ENCODE measurements around the gene SAMD14.
A peak's percentile ranks its signal among the peaks of the same experiment; 100 is the strongest.

SAMD14 gene

DNA sequence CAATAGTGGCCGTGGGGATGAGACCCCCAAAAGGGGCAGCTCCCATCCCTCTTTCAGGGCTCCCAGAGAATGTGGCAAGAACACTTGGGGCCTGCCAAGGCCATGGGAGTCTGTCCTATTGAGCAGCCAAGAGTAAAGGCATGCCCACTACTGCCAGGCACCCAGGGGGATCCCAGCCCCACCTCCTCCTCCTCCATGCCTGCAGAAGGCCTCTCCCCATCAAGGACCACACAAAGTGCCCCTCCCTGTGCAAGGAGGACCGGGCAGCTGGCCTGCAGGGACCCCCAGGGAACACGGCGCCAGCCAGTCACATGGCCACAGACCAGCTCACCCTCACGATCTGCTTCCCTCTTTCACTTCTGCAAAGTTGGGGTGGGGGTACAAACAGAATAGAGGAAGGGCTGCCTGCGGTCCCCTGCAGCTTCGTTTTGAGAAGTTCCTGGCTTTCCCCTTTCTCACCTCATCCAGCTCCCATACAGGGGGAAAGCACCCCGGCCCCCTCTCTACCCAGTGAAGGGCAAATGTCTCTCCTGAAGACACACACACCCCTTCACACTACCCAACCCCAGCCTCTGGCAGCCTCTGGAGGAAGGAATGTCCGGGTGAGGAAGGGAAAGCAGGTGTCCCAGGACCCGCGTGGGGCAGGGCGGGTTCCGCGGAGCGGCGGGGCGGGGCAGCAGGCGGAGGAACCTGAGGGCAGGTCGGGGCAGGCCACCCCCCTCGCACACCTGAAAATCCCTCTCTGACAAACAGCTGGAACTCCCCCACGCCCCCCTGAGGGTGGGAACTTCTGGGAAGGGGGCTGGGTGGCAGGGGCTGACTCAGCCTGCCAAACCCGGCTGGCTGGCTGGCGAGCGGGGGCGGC, 18.5 kb upstream of the SAMD14 start:
- peak; percentile 74 to 80 for DNase-seq (ENCODE audit: low read depth in 2 of 2)

DNA sequence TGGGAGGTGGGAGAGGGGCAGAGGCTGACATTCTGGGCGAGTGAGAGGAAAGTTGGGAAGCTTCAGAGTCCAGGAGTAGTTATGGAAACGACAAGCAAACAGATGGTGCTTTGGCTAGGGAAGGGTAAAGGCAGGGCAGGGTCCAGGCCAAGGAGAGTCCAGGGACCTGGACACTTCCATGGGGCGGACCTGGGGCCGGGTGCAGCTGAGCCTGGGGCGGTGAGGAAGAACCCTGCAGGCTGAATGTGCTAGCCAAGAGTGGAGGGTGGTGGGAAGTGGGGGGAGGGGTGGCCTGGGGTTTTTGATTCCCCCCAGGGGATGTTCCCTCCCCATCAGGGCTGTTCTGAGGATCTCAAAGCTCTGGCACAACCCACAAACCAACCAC, 17.9 kb upstream of the SAMD14 start:
- DNase-seq (ENCODE audit: low read depth in 2 of 2), result no peak

GRCh38 chr17:50146927-50147665, 17.1 kb upstream of the SAMD14 start:
- no peak for DNase-seq (ENCODE audit: low read depth in 2 of 2)

DNA sequence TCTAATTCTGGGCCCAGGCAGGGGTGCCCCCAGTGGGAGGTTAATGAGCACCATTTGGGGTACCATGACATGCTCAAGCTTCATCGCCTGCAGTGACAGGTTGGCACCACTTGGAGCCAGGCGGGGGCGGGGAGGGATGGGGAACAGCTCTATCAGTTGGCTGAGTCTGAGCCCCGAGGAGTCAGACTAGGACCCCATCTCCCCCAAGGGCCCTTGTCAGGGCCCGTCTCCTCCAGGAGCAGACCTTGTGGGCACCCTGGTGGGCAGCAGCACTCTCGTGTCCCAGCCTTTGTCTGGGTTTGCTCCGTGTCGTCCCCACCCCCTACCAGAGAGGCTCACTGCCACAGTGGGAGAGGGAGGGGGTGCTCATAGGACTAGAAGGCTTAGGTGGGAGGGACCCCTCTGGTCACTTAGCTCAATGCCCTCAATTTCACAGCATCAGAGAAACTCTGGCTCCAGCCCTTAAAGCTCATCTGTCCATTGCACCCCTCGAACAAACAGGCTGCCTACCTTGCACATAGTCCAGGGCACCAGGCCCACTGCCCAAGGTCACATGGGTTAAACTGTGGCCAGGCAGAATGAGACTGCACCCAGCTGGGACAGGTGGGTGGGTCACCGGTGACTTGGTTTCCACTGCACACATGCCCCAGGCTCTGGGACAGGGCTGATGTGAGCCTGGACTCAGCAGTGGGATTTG, 16.4 kb upstream of the SAMD14 start:
- DNase-seq (ENCODE audit: low read depth in 2 of 2), result no peak

- DNase-seq (ENCODE audit: low read depth in 2 of 2), result no peak
Observed at GRCh38 chr17:50145532-50146229, 15.7 kb upstream of the SAMD14 start.

DNA sequence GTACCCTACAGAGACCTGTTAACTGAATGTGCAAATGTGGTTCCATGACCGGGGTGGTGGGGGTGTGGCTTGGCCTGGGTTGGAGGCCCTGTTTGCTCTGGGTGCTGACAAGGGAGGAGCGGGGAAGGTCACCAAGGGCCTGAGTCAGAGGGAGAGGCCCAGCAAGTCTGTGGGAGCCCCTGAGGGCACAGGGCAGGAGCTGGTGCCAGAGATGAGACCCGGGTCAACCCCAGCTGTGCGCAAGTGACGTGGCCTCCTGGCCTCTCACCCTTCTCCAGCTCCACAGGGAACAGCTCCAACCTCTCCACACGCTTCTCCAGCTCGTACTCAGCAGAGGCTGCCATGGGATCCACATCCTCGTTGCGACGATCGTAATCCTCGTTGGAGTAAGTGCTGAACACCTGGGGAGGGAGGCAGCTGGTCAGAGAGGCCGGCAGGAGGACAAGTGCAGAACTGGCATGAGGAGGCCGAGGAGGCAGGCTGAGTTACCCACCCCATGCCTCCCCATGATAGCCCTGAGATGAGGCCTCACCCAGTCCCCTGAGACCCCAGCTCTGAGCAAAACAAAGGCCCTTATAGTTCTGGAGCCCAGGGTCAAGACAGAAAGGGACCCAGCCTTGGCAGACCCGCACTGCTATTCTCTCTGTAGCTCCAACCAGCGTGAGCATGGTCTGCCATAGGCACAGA, 15.0 kb upstream of the SAMD14 start:
- no peak for DNase-seq (ENCODE audit: low read depth in 2 of 2)

GRCh38 chr17:50144355-50144754, 14.4 kb upstream of the SAMD14 start:
- DNase-seq (ENCODE audit: low read depth in 2 of 2), result no peak

- no peak for DNase-seq (ENCODE audit: low read depth in 2 of 2)
Observed at GRCh38 chr17:50143461-50144176, 13.7 kb upstream of the SAMD14 start.

GRCh38 chr17:50141745-50142110, 11.8 kb upstream of the SAMD14 start:
- no peak for DNase-seq (ENCODE audit: low read depth in 2 of 2)

DNA sequence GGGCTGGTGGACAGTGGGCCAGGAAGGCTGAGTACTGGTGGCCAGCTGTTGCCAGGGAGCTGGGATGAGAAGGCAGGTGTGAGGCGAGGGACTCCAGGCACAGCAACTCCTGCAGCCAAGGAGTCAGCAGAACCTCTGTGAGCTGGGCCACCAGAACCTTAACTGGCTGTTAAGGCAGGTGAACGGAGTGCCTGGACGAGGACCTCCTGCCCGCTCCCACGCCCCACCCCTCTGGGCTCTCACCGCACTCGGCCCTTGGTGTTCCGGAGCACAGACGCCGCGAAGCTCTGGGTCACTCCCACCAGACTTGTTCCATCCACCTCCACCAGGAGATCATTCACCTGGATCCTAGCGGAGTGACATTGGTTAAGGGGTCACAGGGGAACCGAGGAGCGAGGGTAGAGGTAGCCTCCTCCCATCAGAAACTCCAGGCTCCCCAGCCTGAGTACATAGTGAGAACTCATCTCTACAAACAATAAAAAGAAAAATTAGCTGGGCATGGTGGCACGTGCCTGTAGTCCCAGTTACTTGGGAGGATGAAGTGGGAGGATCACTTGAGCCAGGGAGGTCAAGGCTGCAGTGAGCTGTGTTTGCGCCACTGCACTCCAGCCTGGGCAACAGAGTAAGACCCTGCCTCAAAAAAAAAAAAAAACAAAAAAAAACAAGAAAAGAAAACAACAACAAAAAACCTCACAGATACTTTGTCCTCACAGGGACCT, 11.2 kb upstream of the SAMD14 start:
- no peak for DNase-seq (ENCODE audit: low read depth in 2 of 2)

DNA sequence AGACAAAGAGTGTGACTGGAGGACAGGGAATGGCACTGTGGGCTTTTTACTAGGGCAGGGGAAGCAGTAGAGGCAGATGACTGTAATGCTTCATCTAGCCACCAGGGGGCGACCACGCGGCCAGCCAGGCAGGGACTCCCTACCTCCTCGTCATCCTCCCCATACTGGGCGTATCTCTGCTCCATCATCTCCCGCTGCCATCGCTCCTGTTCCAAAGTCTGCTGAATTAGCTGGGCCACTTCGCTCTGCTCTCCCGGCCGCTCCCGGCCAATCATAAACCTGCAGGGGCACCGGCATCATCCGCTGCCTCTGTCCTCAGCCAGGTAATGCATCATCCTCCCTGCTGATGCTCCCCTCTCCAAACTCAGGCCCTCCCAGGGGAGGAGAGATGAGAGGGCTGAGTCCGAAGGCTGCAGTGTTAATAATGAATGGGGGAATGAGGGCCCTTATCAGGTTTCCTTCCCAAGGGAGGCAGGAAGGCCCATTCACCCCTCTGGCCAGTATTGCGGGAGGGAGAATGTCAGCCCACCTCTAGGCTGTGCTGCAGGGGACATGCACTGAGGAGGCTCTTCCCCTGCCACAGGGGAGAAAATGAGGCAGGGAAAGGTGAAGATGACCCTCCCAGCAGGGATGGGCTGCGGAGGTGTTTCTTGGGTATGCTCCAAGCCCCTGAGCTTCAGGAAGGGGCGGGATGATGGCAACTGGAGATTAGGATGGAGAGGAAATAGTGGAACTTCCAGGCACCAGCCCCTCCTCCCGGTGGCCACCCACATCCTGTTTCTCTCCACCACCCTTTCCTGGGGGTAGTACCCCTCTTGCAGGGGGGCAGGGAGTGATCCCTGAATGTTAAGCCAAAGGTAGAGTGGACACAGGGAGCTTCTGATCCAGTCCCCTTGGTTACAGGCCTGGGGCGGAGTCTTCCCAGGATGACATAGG, 10.3 kb upstream of the SAMD14 start:
- DNase-seq (ENCODE audit: low read depth in 2 of 2), result peak; percentile 61 to 63

DNA sequence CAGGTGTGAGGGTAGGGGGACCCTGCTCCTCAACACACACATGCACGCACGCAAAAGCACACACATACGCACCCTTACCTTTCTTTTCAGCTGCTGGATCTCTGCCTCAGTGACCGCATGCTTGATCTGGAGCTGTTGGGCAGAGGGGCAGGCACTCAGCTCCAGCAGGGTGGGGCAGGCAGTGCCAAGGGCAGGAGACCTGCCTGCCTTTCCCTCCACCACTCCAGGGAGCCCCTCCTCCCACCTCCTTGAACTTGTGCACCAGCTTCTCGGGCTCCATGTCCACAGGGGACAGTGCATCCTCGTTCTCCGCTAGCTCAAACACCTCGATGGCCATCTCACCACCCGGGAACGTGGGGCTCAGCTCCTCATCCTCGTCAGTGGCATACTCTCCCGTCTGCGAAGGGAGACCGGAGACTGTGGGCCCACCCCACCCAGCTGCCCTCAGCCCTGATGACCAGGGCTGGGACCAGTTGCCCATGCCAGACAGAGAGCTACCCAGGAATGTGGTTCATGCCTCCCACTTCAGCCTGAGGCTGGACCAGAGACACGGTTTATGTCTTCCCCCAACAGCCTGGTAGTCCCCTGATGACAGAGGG, 9.3 kb upstream of the SAMD14 start:
- no peak for DNase-seq (ENCODE audit: low read depth in 2 of 2)

DNA sequence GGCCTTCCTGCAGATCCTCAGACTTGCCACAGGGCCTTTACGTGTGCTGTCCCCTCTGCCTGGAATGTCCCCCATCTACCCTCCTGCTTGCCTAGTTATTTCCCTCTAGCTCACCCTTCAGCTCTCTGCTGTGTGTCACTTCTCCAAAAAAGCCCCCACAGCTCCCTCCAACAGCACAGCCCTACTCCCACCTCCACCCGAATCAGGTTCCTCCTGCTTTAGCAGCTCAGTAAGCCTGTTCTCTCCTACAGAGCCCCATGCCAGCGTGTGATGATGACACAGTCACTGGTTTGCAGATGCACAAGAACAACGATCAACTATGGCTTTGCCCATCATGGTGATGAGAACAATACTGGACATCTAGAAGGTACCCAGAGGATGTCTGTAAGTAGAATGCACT, 7.1 kb upstream of the SAMD14 start:
- no peak for DNase-seq (ENCODE audit: low read depth in 2 of 2)

GRCh38 chr17:50136096-50136687, 6.2 kb upstream of the SAMD14 start:
- no peak for DNase-seq (ENCODE audit: low read depth in 2 of 2)

- no peak for DNase-seq (ENCODE audit: low read depth in 2 of 2)
Observed at GRCh38 chr17:50135316-50136095, 5.5 kb upstream of the SAMD14 start.

DNA sequence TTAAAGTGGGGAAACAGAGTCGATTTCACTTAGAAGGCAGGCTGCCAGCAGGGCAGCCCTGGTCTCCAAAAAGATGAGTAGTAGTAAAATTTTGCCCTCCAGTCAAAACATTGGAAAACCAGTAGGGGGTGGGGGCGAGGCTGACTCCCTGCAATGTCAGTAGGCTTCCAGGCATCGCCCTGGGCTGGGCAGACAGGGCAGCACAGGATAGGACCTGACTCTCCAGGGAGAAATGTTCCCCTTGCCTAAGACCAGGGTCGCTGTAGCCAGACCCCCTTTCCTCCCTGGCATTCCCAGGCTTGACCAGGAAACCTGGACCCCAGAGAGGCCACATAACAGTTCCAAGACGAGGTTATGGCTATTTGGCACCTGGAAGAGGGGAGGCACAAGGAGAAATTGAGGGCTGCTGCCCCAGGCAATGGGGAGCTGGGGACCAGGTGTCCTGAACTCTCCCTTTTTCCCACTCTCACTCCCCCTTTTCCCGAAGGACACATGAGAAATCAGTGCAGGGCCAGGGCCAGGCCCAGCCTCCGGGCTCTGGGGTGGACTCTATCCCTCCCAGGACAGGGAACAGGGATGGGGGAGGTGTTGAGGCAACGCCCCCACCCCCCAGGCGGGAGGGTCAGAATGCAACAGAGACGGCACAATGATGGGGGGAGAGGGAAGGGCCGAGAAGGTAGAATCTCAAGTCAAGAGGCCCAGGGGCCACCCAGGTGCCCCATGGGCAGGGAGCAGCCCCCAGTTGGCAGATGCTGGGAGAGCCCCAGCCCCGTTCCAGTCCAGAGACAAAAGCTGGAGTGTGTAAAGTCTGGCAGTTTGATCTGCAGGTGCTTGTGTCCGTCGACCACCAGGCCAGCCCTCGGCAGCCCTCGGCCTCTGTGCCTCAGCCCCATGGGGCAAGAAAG, 4.5 kb upstream of the SAMD14 start:
- no peak for DNase-seq (ENCODE audit: low read depth in 2 of 2)
